Non-pigmented ciliary epithelial cell (primary cell): ENCODE data around the gene LSM12.

Experiments used
- DNase-seq: peaks from one replicate; pipeline ENCODE4 v3.0.0-alpha.2; 2010; ENCODE audit warnings: low read depth

Gene LSM12

GRCh38 chr17:43987131-43988021 is 79.1 kb downstream of the LSM12 start:
- DNase-seq, result no peak

DNA sequence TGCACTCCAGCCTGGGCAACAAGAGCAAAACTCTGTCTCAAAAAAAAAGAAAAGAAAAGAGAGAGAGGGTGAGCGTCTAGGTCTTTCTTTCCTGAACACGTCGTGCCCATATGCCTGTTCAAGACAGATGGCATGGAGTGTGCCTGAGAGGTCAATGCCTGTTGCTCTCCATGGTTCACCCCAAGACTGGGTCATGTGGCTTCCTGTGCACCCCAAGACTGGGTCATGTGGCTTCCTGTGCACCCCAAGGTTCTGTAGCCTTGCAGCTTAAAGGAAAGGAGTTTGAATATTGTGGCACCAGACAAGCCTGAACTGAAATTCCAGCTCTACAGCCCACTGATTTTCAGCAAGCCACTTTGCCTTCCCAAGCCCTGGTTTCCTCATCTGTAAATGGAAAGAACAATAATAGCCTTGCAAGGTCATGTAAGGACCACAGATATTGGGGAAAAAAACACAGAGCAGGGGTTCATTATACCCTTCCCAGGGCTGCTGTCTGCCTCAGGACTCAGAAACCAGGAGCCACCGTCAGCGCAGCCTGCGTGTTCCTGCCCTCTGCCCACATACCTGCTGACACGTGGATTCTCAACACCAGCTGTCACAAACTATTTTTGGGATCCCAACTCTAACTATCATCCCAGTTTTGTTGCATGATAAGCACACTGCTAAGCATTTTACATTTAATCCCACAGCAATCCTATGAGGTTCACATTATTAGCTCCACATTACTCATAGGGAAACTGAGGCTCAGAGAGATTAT is 80.1 kb downstream of the LSM12 start:
- DNase-seq, result no peak

DNA sequence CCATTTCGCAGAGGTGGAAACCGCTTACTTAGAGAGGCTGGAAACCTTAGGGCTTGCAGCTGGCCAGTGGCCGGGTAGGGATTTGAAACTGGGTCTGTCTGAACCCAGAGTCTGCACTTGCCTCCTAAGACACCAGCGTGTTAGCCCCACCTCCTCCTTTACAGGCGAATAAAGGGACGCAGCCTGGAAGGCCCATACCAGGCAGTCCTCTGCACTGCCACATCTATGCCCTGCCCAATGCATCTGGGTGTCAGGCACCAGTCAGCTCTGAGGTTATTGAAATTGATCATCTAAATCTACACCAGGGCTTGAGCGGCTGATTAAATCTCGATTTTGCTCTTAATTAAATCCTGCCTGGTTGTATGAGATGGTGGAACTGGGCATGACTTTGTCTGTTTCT is 82.0 kb downstream of the LSM12 start:
- no peak for DNase-seq
